Islet precursor cell (in vitro differentiated cells): ENCODE results near the gene GAPVD1.
"Not testable (repeated sequence)": the region's sequence is repeated elsewhere in the genome, so short reads cannot be mapped to it uniquely, and the experiment has no call there.

ENCODE experiments used
- DNase-seq: peaks from one replicate; pipeline ENCODE4 v3.0.0-alpha.2; 2018

GAPVD1 gene

DNA sequence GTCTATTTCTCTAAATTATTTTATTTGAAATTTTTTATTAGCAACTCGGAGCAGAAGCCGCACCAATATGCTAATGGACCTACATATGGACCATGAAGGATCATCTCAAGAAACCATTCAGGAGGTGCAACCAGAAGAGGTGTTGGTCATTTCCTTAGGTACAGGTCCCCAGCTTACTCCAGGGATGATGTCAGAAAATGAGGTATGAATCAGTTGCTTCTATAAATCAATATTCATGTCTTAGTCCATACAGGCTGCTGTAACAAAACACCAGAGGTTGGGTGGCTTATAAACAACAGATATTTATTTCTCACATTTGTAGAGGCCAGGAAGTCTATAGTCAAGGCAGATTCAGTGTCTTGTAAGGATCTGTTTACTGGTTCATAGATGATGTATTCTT, 50.8 kb downstream of the GAPVD1 start:
- DNase-seq, result no peak

DNA sequence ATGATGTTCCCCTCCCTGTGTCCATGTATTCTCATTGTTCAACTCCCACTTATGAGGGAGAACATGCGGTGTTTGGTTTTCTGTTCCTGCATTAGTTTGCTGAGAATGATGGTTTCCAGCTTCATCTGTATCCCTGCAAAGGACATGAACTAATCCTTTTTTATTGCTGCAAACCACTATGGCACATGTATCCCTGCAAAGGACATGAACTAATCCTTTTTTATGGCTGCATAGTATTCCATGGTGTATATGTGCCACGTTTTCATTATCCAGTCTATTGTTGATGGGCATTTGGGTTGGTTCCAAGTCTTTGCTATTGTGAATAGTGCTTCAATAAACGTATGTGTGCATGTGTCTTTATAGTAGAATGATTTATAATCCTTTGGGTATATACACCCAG, 54.7 kb downstream of the GAPVD1 start:
- not testable (repeated sequence) for DNase-seq

DNA sequence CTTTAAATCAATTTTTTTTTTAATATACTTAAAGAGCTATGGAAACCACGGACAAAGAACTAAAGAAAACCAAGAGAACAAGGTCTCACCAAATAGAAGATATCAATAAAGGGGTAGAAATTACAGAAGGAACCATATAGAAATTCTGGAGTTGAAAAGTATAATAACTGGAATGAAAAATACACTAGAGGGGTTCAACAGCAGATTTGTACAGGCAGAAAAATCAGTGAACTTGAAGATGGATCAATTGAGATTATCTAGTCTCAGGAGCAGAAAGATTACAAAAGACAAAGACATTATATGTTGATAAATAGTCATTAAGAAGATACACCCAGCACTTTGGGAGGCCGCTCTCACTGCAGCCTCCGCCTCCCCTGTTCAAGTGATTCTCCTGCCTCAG, 56.1 kb downstream of the GAPVD1 start:
- no peak for DNase-seq

DNA sequence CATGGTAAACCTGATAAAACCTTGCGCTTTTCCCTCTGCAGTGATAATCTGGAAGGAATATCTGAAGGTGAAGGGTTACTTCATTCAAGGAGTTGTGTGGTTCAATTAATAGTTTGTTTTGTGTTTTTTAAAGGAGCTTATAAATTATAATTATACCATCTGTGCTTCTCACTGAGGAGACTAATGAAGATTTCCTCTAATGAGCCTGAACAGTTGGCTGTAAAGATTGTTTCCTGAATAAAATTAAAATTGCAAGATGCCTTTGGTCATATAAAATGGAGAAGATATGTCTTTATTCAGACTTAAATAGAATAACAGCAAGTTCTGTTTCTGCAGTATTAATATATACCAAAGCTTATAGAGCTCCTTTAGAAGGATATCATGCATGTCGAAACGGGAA, 59.9 kb downstream of the GAPVD1 start:
- no peak for DNase-seq

DNA sequence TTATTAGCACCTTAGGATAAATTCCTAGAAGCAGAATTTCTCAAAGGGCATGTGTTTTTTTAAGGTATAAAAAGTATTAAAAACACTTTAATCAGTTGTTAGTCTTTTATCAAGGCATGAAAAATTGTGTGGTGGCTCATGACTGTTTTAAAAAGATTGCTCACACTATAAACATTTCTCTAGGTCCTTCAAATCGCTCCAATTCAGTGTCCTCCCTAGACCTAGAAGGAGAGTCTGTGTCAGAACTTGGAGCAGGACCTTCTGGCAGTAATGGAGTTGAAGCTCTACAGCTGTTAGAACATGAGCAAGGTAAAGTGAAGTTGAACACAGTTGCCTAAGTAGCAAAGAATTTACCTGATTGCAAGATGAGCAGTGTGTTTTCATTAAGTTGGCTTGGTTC, 62.0 kb downstream of the GAPVD1 start:
- no peak for DNase-seq

DNA sequence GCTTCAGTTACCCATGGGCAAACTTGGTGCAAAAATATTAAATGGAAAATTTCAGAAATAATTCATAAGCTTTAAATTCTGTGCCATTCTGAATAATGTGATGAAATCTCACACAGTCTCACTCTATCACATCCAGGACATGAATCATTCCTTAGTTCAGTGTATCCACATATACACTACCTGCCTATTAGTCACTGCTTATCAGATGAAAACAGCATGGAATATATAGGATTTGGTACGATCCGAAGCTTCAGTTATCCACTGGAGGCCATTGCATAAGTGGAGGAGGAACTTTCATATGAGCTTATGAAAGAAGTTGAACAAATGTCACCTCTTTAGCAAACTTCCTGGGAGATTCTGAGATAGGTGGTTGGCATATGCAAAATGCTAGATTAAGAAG, 64.2 kb downstream of the GAPVD1 start:
- no peak for DNase-seq

DNA sequence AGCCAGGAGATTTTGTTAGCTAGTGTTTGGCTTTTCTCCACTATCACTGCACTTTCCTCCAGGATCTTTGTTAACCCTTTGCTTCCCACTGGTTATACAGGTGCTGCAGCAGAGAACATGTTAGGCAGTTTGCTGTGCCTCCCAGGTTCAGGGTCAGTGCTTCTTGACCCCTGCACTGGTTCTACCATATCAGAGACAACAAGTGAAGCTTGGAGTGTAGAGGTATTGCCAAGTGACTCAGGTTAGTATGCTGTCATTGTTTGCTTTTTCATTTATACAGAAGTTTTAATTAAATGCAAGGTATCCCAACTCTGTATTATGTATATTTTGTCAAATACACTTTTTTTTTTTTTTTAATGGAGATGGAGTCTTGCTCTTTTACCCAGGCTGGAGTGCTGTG, 68.4 kb downstream of the GAPVD1 start:
- no peak for DNase-seq

DNA sequence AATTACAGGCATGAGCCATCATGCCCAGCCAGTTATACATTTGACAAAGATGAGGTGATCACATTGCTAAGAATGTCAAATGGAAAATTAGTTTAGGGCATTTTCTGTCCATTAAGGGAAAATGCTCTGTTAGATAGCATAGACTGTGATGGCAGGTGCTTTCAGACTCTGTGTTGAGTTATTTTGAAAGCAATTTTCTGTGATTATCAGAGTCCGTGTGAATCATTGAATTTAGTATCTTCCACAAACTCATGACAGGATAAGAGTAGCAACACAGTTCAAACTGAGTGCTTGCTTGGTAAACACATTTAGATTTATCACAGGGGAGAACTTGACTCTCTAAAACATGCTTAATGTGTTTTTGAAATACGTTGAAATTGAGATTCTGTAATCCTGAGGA, 69.0 kb downstream of the GAPVD1 start:
- no peak for DNase-seq

DNA sequence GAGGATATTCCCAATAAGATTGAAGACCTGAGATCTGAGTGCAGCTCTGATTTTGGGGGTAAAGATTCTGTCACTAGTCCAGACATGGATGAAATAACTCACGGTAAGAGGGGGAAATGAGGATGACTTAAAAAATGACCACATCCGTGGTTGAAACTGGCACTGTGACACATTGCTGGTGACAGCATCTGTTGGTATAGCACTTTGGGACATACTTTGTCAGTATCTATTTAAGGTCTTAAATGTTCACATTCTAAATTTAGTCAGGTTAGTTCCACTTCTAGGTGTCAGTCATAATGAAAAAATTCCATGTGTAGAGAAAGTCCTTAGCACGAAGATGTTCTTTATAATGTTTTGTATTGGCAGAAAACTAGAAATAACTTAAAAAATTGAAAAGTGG, 70.9 kb downstream of the GAPVD1 start:
- no peak for DNase-seq

DNA sequence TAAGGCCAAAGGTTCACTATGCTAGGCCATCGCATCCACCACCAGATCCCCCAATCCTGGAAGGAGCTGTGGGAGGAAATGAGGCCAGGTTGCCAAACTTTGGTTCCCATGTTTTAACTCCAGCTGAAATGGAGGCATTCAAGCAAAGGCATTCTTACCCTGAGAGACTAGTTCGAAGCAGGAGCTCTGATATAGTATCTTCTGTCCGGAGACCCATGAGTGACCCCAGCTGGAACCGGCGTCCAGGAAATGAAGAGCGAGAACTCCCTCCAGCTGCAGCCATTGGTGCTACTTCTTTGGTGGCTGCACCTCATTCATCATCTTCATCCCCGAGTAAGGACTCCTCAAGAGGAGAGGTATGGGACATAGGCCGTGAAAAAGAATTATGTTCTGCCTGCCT, 75.6 kb downstream of the GAPVD1 start:
- DNase-seq, result no peak

DNA sequence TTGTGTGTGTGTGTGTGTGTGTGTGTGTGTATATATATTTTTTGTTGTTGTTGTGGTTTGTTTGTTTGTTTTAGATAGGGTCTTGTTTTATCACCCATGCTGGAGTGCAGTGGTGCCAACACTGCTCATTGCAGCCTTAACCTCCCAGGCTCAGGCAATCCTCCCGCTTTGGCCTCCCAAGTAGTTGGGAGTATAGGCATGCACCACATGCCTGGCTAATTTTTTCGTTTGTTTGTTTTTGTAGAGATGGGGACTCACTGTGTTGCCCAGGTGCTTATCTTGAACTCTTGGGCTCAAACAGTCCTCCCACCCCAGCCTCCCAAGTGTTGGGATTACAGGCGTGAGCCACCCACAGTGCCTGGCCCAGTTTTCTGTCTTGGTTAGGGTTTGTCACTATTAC, 77.3 kb downstream of the GAPVD1 start:
- no peak for DNase-seq

DNA sequence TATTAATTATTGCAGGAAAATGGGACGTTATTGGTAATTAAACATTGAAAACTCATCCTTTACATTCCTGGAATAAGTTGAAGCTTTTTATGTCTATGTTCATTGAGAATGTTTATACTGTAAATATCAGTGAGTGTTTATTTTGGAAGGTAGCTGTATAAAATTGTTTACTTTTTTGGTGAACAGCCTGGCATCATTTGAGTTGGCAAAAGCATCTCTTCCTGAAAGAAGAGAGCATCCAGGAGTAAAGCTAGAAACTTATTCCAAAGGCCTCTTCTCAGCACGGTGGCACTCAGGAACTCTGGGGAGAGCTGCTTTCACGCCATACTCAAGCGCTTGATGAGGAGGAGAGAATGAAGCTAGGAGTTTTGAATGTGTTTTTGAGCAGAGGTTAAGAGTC, 79.9 kb downstream of the GAPVD1 start:
- DNase-seq, result no peak

DNA sequence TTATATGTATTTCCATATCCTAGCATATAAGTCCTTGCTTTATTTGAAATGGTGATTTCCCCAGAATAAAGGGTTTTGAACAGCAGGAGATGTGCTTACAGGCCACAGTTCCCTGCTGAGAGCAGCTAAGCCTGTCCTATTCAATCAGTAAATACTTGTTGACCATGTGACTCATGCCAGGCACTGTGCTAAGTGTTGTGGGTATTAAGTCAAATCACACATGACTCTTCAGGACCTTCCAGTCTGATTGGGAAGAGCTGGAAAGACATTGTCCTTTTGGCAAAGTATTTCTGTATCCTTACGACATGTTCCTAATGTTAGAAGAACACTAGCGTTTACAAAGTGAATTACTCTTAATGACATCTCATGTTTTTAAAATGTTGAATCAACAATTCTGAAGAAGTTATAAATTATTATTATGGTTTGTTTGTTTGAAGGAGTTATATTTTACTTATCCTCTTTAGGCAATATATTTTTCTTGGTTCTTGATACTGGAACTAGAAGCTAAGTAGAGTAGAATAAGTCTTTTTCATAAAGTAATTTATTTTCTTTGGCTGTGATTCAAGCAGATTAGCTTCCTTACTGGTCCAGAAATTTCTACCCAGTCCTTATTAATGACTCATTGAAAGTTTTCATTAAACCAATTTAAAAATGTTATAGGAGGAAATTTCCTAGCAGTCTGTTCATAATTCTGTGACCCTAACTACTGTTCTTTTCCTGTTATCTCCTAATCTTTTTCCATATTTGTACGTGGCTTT, 82.1 kb downstream of the GAPVD1 start:
- no peak for DNase-seq

DNA sequence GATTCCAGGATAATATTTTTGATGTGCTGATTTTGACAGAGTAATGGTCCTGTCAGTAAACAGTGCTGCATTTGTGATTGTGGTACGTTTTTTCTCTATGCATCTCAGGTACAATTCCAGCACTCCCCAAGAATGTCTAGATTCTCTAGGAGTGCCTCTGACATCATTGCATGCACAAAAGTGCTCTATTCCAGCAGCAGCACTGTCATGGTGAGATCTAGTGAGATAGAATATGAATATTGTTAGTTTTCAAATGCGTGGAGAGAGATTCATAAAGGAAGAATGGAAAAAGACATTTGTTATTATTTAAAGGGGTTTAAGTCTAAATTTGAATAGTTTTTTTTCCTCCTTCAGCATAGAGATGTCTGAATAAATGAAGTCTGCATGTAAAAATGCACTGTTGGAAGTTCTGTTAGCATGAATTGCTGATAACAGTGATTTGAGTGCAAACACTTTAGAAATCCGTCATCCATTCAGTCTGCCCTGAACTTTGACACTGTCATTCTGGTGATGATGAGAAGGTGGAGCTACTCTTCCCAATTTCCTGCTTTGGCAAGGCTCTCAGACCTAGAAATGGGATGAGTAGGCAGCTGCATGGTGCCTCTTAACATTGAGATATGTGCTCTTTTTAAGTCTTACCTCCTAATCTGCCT, 84.6 kb downstream of the GAPVD1 start:
- DNase-seq, result no peak

DNA sequence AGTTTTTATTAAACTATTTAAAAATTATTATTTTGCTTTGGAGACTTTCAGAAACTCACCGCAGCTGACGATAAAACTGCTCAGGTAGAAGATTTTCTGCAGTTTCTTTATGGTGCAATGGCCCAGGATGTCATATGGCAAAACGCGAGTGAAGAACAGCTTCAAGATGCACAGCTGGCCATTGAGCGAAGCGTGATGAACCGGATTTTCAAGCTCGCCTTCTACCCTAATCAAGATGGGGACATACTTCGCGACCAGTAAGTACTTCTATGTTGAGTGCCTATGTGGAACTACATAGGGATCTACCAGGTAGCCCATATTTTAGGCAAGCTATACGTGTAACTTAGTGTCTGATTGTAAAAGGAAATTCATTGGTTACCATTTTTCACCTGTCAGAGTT, 94.0 kb downstream of the GAPVD1 start:
- DNase-seq, result no peak

DNA sequence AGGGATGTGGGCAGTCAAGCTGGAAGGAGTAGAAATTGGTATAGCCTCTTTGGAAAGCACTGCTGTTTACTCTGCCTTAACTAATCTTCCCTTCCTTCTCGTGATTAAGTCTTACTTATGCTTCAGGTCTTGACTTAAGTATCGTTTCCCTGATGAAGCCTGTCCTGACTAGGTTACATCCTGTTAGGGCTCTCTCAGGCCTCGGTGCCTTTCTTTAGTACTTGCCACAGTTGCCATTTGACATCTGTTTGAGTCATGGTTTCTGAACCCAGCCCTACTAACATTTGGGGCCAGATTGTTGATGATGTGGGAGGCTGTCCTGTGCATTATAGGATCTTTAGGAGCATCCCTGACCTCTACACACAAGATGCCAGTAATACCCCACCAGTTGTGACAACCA, 94.4 kb downstream of the GAPVD1 start:
- no peak for DNase-seq

DNA sequence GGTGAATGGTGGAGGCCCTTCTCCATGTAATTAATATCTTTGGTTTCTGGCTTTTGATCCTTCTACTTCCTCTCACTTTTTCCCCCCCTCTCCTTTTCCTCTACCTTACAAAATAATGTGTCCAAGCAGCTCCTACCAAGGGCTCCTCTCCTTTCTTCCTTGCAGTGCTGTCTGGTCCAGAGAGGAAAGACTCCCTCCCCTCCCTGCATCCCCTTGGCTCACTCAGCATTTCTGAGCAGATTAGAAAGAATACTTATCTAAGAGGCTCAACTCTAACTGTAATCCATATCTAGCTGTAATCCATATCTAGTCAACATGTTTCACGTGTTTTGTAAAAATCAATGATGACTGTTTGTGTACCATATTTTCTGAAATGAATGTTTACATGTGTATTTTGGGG, 97.4 kb downstream of the GAPVD1 start:
- no peak for DNase-seq

DNA sequence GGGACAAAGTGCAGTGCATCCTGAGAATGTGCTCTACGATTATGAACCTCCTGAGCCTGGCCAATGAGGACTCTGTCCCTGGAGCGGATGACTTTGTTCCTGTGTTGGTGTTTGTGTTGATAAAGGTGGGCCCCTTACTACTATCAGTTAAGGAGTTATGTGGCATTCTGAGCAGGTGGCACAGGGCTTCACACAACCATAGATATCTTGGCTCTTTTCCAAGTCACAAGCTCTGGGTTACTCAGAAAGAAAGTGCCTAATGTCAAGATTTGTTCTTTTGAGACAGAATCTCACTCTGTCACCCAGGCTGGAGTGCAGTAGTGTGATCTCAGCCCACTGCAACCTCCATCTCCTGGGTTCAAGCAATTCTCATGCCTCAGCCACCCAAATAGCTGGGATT, 99.0 kb downstream of the GAPVD1 start:
- no peak for DNase-seq

DNA sequence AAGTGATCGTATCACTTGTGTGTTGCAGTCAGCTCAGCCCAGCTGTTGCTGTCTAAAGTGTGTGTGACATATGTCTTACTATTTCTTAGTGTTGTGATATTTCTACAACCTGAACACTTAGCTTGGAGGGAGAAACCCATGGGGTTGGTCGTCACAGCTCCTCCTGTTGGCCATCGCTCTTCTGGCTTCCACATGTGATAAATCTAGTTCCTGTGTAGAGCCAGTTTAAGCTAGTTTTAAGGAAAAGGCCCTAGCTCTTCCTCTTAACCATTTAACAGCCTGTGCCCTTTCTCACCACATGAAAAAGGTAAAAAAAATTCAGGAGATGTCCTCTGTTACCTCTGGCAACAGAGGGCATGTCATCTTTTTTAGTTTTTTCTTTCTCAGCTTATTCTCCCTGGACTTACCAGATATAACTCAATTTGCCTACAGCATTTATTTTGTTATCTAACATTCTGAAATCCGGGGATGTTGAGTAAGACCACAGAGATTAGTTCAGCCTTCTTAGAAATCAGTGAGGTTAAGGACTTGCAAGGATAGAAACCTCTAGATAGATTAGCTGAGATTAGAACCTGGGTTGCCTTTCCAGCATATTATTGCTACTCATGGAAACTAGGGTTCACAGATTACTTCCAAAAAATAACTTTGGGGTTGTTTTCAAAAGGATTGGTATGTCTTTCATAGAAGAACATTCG, 100.4 kb downstream of the GAPVD1 start:
- DNase-seq, result no peak

DNA sequence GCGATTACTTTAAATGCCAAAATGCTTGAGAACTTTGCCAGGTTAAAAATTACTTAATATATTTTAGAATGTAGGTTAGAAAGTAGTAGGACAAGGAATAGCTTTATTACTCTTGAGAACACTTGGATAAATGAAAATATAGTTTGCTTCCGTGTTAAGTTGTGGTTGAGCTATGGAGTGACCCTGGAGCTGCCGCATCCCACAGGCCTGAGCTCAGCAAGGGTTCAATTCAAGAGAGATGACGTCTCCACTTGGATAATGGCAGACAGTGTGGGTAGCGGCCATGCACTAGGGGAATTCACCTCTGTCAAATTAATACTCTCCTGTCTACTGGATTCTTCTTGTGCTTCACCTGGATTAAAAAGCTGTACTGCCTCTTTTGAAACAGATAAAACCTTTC, 105.0 kb downstream of the GAPVD1 start:
- no peak for DNase-seq

DNA sequence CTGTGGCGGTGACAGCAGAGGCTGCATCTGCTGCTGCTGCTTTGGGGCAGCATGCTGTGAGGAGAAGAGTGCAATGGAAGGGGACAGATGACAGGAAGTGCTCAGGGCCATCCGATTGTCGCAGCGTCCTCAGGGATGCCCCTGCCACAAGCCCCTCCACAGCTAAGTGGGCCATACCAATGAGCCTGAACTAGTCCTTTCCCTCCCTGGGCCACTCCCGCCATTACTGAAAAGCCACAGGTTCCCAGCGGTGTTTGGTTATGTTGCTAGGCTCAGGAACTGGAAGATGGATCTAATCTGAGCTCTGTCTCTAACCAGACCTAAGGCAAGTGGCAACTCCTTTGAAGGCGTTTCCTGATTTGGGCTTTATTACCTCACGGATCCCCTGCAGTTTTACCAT, 109.2 kb downstream of the GAPVD1 start:
- DNase-seq, result no peak

DNA sequence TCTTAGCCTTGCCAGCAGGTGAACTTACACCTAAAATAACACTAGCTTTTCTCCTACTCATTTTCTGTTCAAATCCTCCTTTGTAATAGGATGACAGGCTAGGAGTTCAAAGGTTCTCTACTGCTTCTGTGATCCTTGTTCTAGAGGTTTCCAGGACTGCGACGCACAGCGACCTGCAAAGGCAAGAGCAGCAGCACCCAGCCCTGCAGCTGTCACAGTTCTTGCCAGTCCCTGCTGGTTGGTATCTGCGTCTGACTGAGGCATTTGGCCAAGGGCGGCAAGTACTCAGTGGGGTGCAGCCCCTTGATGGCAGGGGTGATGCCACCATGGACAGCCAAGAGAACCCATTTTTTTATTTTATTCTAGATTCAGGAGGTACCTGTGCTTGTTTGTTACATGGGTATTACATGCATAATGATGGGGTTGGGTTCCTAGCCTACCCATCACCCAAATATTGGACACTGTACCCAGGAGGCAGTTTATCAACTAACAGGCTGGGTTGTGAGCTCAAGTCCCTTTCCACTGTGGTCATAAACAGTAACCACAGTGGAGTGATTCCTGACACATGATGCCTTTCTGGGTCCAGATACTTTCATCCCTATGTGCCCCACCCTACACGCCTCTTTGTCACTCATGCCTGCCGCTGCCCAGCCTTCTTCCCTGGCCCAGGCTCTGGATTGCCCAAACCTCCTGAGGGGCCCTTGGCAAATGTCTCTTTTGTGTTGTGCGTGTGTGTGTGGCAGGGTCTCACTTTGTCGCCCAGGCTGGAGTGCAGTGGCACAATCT, 111.0 kb downstream of the GAPVD1 start:
- DNase-seq, result no peak
